T-helper 1 cell treated with Interleukin-12 subunit alpha and Interleukin-12 subunit beta and Interleukin-4 antibody, amounts not matched to agents 30 μg/mL and 1 μg/mL, for 36 hours (primary cell): ENCODE data around the gene TAS2R14.

Experiments used
- H3K27ac Mint-ChIP-seq: one replicate; pipeline ENCODE4 v1.8.0; 2021; ENCODE audit warnings: mild to moderate bottlenecking, mixed read lengths
- H3K27me3 Mint-ChIP-seq: one replicate; pipeline ENCODE4 v1.8.0; 2021; ENCODE audit warnings: low read depth, mixed read lengths
- H3K36me3 Mint-ChIP-seq: one replicate; pipeline ENCODE4 v1.8.0; 2021; ENCODE audit warnings: low read depth, mixed read lengths
- H3K4me1 Mint-ChIP-seq: one replicate; pipeline ENCODE4 v1.8.0; 2021; ENCODE audit warnings: low read depth, mixed read lengths
- H3K4me3 Mint-ChIP-seq: one replicate; pipeline ENCODE4 v1.8.0; 2021; ENCODE audit warnings: mild to moderate bottlenecking, moderate library complexity, mixed read lengths
- H3K9me3 Mint-ChIP-seq: one replicate; pipeline ENCODE4 v1.8.0; 2021; ENCODE audit warnings: mixed read lengths

TAS2R14 gene

DNA sequence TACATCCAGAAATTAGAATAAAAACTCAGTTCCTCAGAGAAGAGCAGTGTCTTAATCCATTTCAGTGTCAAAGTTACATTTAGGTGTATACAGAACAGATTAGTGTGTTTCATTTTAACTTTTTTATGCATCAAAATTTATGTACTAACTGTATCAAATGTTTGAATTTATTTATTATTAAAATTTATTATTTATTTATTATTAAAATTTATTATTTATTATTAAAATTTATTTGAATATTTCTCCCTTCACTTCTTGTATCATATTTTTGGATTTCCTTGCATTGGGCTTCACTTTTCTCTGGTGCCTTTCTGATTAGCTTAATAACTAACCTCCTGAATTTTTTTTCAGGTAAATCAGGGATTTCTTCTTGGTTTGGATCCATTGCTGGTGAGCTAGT, 2.3 kb upstream of the TAS2R14 start:
- no peaks in the 10 kb centered on the region for H3K27me3 Mint-ChIP-seq
- H3K27ac Mint-ChIP-seq, result no peak overlapping the region
- no peak overlapping the region for H3K4me3 Mint-ChIP-seq
- H3K9me3 Mint-ChIP-seq, result peaks cover 1% of the 10 kb centered on the region
- H3K4me1 Mint-ChIP-seq, result peaks cover 9% of the 10 kb centered on the region
- H3K36me3 Mint-ChIP-seq, result peaks cover 4% of the 10 kb centered on the region

DNA sequence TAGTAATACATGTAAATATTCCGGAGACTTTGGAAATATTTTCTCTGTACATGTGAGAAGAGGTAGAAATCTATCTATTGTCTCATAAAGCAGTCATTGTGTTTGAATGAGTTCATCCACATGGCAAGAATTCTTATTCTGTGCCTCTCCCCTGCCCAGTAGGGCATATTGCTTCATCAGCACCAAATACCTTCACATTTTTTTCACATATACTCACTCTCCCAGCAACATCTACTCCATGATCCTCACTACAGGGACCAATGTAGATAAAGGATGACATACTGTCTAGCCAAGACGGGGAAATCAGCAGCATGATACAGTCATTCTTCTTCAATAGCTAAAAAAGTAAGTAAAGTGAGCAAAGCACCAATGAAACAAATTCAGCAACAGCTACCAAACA, 1.3 kb upstream of the TAS2R14 start:
- Mint-ChIP-seq H3K27ac (no peak overlapping the region), H3K27me3 (no peaks in the 10 kb centered on the region), H3K9me3 (no peaks in the 10 kb centered on the region), H3K4me1 (peaks cover 9% of the 10 kb centered on the region), H3K36me3 (peaks cover 3% of the 10 kb centered on the region), H3K4me3 (no peak overlapping the region)

DNA sequence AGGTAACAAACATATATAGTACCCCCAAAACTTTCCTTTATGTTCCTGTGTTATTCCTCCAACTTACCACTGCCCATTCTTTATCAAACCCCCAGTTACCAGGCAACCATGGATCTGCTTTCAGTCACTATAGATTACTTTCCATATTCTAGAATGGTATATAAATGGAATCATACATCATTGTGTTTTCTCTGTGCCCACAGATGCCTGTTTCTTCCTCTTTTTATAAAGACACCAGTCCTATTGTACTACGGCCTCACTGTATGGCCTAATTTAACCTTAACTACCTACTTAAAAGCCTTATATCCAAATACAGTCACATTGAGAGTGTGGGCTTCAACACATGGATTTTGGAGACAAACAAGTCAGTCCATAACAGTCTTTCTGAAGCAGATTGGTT, 2.6 kb downstream of the TAS2R14 start:
- no peaks in the 10 kb centered on the region for H3K36me3 Mint-ChIP-seq
- H3K4me3 Mint-ChIP-seq, result no peak overlapping the region
- no peaks in the 10 kb centered on the region for H3K9me3 Mint-ChIP-seq
- H3K4me1 Mint-ChIP-seq, result peaks cover under 1% of the 10 kb centered on the region
- no peaks in the 10 kb centered on the region for H3K27me3 Mint-ChIP-seq
- no peak overlapping the region for H3K27ac Mint-ChIP-seq

DNA sequence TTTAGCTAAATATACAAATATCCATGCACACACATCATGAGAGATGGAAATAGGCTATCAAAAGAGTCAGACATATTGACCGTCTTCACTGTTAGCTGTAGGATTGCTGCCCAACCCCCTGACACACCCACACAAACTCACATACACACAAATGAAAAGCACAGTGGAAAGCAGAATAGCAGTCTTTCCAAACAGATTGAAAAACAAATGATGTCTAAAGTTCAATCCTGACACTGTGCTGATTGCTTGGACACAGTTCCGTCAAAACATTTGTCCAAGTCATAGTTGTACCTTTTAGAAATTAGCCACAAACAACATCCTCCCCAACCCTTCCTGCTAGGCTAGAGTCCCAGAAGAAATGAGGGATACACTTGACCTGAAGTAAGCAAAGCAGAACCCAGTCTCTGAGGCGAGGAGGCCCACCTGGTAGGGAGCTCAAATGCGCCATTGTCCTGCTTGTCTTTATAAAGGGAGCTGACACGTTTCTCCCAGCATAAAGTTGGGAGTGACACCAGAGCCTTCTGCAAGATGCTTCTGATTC, 10.2 kb downstream of the TAS2R14 start, which contains the start of gene PRH2:
Gene PRH2, plus strand, starts transcription at position 491 of the 541 bp plus-strand sequence. Its CDS starts 38 bp downstream, at position 529.
- Mint-ChIP-seq H3K4me1 (no peaks in the 10 kb centered on the region), H3K4me3 (no peak within 1 kb of the TSS), H3K27ac (no peak within 1 kb of the TSS), H3K36me3 (no peaks in the 10 kb centered on the region), H3K27me3 (no peaks in the 10 kb centered on the region), H3K9me3 (no peaks in the 10 kb centered on the region)

DNA sequence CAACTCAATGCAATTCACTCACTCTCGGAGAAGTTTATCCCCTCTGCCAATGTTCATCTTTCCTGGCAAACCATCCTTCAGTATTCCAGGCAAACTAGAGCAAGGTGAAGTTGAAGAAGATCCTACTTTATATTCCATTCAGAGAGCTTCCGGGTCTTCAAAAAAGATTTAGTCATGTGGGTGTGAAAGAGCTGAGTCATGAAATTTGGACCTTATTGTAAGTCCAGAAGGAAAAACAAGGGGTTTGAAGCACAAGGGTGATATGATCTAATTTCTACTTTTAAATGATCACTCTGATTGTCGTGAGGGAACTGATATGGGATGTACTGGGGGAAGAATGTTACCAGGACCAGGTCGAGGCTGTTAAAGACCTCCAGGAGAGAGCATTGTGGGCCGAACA, 12.8 kb downstream of the TAS2R14 start:
- Mint-ChIP-seq H3K27me3 (no peaks in the 10 kb centered on the region), H3K4me3 (no peak overlapping the region), H3K36me3 (no peaks in the 10 kb centered on the region), H3K27ac (no peak overlapping the region), H3K9me3 (no peaks in the 10 kb centered on the region), H3K4me1 (no peaks in the 10 kb centered on the region)

DNA sequence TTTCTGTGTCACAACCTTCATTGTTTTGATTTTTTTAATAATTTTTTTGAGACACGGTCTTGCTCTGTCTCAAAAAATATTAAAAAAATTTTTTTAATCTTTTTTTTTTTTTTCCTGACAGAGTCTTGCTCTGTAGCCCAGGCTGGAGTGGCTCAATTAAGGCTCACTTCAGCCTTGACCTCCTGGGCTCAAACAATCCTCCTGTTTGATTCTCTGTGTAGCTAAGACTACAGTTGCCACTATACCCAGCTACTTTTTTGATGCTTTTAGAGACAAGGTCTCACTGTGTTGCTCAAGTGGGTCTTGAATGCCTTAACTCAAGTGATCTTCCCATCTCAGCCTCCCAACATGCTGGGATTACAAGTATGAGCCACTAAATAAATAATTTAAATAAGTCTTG, 19.3 kb downstream of the TAS2R14 start:
- H3K4me3 Mint-ChIP-seq, result no peak overlapping the region
- H3K9me3 Mint-ChIP-seq, result no peaks in the 10 kb centered on the region
- H3K27me3 Mint-ChIP-seq, result no peaks in the 10 kb centered on the region
- no peaks in the 10 kb centered on the region for H3K36me3 Mint-ChIP-seq
- H3K27ac Mint-ChIP-seq, result no peak overlapping the region
- no peaks in the 10 kb centered on the region for H3K4me1 Mint-ChIP-seq

DNA sequence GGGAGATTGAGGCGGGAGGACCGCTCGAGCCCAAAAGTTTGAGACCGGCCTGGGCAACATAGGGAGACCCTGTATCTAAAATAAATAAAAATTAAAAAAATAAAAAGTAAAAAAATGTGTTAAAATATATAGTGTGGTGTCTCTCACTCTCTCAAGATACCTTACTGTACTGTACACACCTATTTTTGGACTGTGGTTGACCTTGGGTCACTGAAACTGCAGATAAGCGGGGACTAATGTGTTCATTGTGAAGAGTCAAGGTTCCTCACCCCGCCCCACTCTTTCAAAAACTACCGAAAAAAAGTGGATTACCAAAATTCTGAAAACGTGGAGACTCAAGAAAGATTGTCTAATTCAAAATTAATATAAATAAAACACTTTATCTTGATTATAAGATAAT, 28.7 kb downstream of the TAS2R14 start:
- H3K4me3 Mint-ChIP-seq, result no peak overlapping the region
- no peaks in the 10 kb centered on the region for H3K4me1 Mint-ChIP-seq
- no peaks in the 10 kb centered on the region for H3K27me3 Mint-ChIP-seq
- no peaks in the 10 kb centered on the region for H3K9me3 Mint-ChIP-seq
- H3K36me3 Mint-ChIP-seq, result peaks cover 2% of the 10 kb centered on the region
- H3K27ac Mint-ChIP-seq, result no peak overlapping the region

DNA sequence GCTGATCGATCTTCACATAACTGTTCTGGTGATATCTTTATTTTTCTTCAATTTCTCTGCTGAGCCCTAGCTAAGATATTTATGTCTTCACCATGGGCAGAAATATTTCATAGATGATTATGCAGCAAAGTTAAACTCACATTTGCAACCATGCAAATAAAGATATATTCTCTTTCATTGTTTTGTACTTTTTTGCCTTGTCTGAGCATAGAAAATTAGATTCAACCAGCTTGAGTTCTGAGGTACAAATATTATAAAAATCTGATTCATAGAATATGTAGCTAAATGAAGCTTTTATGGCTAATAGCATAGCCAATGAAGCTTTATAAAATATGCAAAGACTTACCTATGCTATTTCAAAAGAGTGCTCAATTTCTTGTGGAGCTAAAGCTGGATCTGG, 29.6 kb downstream of the TAS2R14 start, which contains the start of gene TAS2R13:
Gene TAS2R13, minus strand, starts transcription at position 101 of the 400 bp plus-strand sequence. CDS start 264 bp downstream, outside the sequence.
- Mint-ChIP-seq H3K27me3 (no peaks in the 10 kb centered on the region), H3K9me3 (peaks cover 8% of the 10 kb centered on the region), H3K4me1 (no peaks in the 10 kb centered on the region), H3K4me3 (no peak within 1 kb of the TSS), H3K27ac (no peak within 1 kb of the TSS), H3K36me3 (peaks cover 2% of the 10 kb centered on the region)

DNA sequence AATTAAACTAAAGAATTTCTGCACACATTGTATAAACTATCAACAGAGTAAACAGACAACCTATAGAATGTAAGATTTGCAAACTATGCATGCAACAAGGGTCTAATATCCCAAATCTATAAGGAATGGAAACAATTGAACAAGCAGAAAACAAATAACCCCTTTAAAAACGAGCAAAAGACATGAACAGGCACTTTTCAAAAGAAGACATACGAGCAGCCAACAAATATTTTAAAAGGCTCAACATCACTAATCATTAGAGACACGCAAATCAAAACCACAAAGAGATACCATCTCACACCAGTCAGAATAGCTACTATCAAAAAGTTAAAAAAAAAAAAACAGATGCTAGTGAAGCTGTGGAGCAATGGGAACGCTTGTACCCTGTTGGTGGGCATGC, 34.4 kb downstream of the TAS2R14 start:
- Mint-ChIP-seq H3K9me3 (peaks cover 29% of the 10 kb centered on the region), H3K27ac (no peak overlapping the region), H3K36me3 (peaks cover 3% of the 10 kb centered on the region), H3K4me1 (no peaks in the 10 kb centered on the region), H3K4me3 (no peak overlapping the region), H3K27me3 (no peaks in the 10 kb centered on the region)

DNA sequence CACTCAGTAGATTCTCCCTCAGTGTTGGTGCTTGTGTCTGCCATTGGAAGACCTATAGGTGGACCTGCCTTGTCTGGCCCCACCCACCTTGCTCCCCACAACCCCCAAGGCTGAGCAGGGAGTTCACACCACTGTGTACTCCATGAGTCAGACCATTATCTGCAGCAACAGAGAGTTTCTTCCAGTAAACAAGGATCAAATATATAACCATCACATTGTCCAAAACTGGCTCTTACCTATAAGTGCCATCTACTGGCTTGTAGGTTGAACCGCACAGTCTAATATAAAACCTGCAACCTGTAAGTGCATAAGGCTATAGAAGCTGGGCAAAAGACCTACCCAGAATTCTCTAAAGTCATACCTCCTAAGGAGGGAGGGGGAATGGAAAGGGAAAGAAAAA, 37.6 kb downstream of the TAS2R14 start:
- Mint-ChIP-seq H3K27ac (no peak overlapping the region), H3K36me3 (peaks cover 5% of the 10 kb centered on the region), H3K27me3 (no peaks in the 10 kb centered on the region), H3K9me3 (peaks cover 32% of the 10 kb centered on the region), H3K4me1 (no peaks in the 10 kb centered on the region), H3K4me3 (no peak overlapping the region)

DNA sequence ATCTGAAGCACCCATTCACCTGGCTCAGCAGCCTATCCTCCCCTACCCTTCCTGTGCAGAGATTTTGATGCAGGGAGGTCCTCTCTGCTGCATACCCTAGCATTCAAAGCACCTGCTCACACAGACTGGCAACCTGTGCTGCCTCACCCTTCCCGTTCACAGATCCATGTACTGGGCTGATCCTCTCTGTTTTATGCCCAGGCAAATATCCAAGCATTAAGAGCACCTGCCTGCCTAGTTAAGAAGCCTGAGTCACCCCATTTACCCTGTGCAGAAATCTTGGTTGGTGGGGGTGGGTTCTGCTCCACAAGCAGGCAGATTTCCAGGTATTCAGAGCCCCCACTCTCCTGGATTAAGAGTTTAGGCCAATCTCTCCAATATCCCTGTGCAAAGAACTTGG, 38.1 kb downstream of the TAS2R14 start:
- Mint-ChIP-seq H3K27ac (no peak overlapping the region), H3K4me1 (no peaks in the 10 kb centered on the region), H3K9me3 (peaks cover 32% of the 10 kb centered on the region), H3K36me3 (peaks cover 5% of the 10 kb centered on the region), H3K4me3 (no peak overlapping the region), H3K27me3 (no peaks in the 10 kb centered on the region)

DNA sequence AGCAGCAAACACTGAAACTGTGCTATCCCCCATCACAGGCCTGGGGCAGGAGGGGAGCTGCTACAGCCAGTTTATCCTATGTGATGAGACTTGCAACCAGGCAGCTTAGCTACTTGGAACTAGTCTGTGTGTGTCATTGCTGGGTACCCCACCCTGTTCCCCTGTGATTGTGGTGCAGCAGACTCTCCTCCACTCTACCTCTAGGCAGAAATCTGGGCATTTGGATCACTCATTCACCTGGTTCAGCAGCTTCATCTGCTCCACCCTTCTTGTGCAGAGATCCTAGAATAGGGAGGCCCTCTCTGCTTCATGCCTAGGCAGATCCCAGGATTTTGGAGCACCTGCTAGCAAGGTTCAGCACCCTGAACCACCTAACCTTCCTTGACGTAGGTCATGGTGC, 38.5 kb downstream of the TAS2R14 start:
- Mint-ChIP-seq H3K4me3 (no peak overlapping the region), H3K36me3 (peaks cover 3% of the 10 kb centered on the region), H3K27me3 (no peaks in the 10 kb centered on the region), H3K9me3 (peaks cover 32% of the 10 kb centered on the region), H3K27ac (no peak overlapping the region), H3K4me1 (no peaks in the 10 kb centered on the region)

DNA sequence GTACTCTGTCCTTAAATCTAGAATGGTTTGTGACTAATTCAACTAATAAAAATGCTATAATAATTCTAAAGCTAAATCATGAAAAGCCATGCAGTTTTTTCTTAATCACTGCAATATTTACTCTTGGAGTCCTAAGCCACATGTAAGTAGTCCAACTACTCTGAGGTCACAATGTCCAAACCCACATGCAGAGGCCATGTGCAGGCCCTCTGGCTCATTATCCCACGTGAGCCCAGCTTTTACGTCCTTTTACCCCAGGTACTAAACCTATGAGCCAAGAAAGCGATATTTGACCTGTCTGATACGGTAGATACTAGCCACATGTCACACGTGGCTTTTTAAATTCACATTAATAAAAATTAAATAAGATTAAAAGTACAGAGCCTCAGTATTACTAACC, 42.2 kb downstream of the TAS2R14 start:
- no peak overlapping the region for H3K27ac Mint-ChIP-seq

DNA sequence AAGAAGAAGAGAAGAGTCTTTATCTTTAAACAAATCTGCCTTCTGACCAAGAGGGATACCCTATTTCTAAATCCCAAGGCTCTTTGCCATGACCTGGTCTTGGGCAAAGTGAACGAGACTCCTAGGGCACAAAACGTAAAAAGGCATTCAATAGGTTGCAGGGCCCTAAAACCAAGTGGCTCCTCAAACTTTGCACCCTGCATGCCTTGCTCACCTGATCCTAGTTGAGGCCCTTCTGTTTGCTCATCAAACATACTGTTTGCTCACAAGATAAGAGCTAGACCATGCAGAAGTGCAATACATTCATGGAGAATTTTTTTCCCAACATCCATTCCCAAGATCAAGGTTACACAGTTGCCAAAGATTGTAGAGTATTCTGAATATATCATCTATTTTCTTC, 47.1 kb downstream of the TAS2R14 start:
- Mint-ChIP-seq H3K36me3 (peaks cover 5% of the 10 kb centered on the region), H3K9me3 (no peaks in the 10 kb centered on the region), H3K27ac (no peak overlapping the region), H3K4me1 (peaks cover under 1% of the 10 kb centered on the region), H3K27me3 (no peaks in the 10 kb centered on the region), H3K4me3 (no peak overlapping the region)

More for the DNA sequence above, 42.2 kb downstream of the TAS2R14 start:
- no peaks in the 10 kb centered on the region for H3K27me3 Mint-ChIP-seq
- H3K4me1 Mint-ChIP-seq, result no peaks in the 10 kb centered on the region
- H3K9me3 Mint-ChIP-seq, result peaks cover 3% of the 10 kb centered on the region
- H3K36me3 Mint-ChIP-seq, result peaks cover 2% of the 10 kb centered on the region
- H3K4me3 Mint-ChIP-seq, result no peak overlapping the region

DNA sequence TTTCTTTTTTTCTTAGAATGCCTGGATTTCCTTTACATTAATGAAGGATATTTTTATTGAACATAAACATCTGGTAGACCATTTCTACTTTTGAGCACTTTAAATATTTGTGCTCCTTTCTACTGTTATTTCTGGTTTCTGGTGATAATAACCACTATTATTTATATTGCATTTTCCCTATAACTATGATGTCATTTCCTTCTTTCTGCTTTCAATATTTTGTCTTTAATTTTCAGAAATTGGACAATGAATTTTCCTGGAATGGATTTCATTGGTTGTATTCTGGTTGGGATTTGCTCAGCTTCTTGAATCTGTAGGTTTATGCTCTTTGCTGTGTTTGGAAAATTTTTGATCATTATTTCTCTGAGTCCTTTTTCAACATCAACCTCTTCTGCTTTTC, 49.8 kb downstream of the TAS2R14 start:
- H3K36me3 Mint-ChIP-seq, result peaks cover 5% of the 10 kb centered on the region
- no peak overlapping the region for H3K27ac Mint-ChIP-seq
- H3K27me3 Mint-ChIP-seq, result no peaks in the 10 kb centered on the region
- H3K4me1 Mint-ChIP-seq, result peaks cover 4% of the 10 kb centered on the region
- H3K4me3 Mint-ChIP-seq, result no peak overlapping the region
- no peaks in the 10 kb centered on the region for H3K9me3 Mint-ChIP-seq
